Heart left ventricle (tissue), 16 donors: ENCODE results near the gene MT1M. TPM values are rescaled to one million over a fixed set of nuclear protein-coding genes. Genes with fewer than 3 reads are reported as not detected.

Source experiments
- ATAC-seq, 4 donors: fragments of 200-7000 bp; cut with Tn5 transposase; one replicate each; pipeline ENCODE4 v1.9.1; 2020 to 2022; ENCODE audit warnings: moderate library complexity in 4 of 4, mild to moderate bottlenecking in 3 of 4, moderate number of reproducible peaks in 1 of 4
- DNase-seq, 5 donors: peaks; one replicate each; pipeline ENCODE4 v3.0.0-alpha.2; 2020
- H3K27ac ChIP-seq, 12 donors: fragments of 200-600 bp; sonication (generic) in 4 of 12; one replicate each; pipeline versions ENCODE4 v1.5.0 to v1.8.0; 2016 to 2022; ENCODE audit warnings: mild to moderate bottlenecking in 2 of 12
- H3K27me3 ChIP-seq, 9 donors: fragments of 200-600 bp; sonication (generic) in 2 of 9; one replicate each; pipeline versions ENCODE4 v1.5.1 to v1.8.0; 2016 to 2022; ENCODE audit warnings: mild to moderate bottlenecking in 3 of 9
- H3K36me3 ChIP-seq, 9 donors: fragments of 200-600 bp; sonication (generic) in 2 of 9; one replicate each; pipeline versions ENCODE4 v1.5.0 to v1.8.0; 2018 to 2022; ENCODE audit warnings: mild to moderate bottlenecking in 2 of 9
- H3K4me1 ChIP-seq, 12 donors: fragments of 200-600 bp; sonication (generic) in 4 of 12; one replicate each; pipeline versions ENCODE4 v1.5.0 to v1.8.0; 2016 to 2022; ENCODE audit warnings: mild to moderate bottlenecking in 3 of 12
- H3K4me3 ChIP-seq, 12 donors: fragments of 200-600 bp; sonication (generic) in 4 of 12; one replicate each; pipeline versions ENCODE4 v1.5.0 to v1.8.0; 2017 to 2022; ENCODE audit warnings: mild to moderate bottlenecking in 9 of 12, moderate library complexity in 4 of 12
- H3K9me3 ChIP-seq, 12 donors: fragments of 200-600 bp; sonication (generic) in 4 of 12; one replicate each; pipeline versions ENCODE4 v1.5.0 to v1.8.0; 2016 to 2022; ENCODE audit warnings: mild to moderate bottlenecking in 1 of 12
- CTCF ChIP-seq, 12 donors: fragments of 200-600 bp; sonication (generic) in 4 of 12; IDR thresholded peaks; one replicate each; pipeline versions ENCODE4 v1.5.0 to v1.8.0; 2018 to 2022; ENCODE audit warnings: antibody characterized with exemption in 12 of 12, mild to moderate bottlenecking in 5 of 12
- POLR2A ChIP-seq, 2 donors: fragments of 450-650 bp; IDR thresholded peaks; one replicate each; pipeline ENCODE4 v1.6.1; 2017; ENCODE audit warnings: antibody characterized with exemption in 2 of 2, mild to moderate bottlenecking in 2 of 2, moderate library complexity in 2 of 2
- WGBS, 4 donors: extraction: QIAGEN DNeasy Blood & Tissue Kit in 2 of 4; methylation state at CpG; one replicate each; pipeline versions ENCODE4 v1.1.5 to v1.1.7; 2013 to 2018; 5-methylcytosine and 5-hydroxymethylcytosine counted together
- intact Hi-C, 10 donors: fragments of 100-400 bp; cut with DNase I; formaldehyde crosslinking; loops; one replicate each; pipeline versions ENCODE4 v1.11.1 to v1.14.2; 2022
- polyA plus RNA-seq, 2 donors: library from polyadenylated mRNA; stranded (reverse); fragments of 200-250 nt; gene quantifications; one replicate each; pipeline ENCODE4 v1.2.3, GENCODE V29; 2013
- total RNA-seq, 9 donors: library from RNA; depleted of rRNA in 2 of 9; stranded (reverse); fragments of >200 nt in 2 of 9; fragmentation: NEBNext Ultra II Directional in 3 of 9; extraction: Animal tissue kit (Norgen Biotek cat#: 25700) in 3 of 9; gene quantifications; one replicate each; pipeline versions ENCODE4 v1.1.0 to v1.2.4, GENCODE V29; 2016 to 2023
- donor health status: ischemic (EF 13 %, LVEDD 7.1; RV severe dilation, severe dysfunction).
- donor health status: healthy with polysubstance abuse.
- donor health status: DM: no; HTN: yes; CAD: no.
- donor health status: DM: no; HTN: no; CAD: no.
- donor health status: ischemic (EF 25% LVEDD 6.9; RV normal size, moderate dysfunction).
- donor health status: ischemic (EF 25% LVEDD 5.7; RV mildly dilated, moderate dysfunction).
- donor health status: healthy.
- donor health status: DM: yes; HTN: yes; CAD: no.
- donor health status: ischemic (EF 35%, LVEDD 5.7; RV mildly dilated, moderate dysfunction).
- donor health status: nonischemic (EF 11% LVEDD 7.7; RV severe dilation, severe dysfunction).
- donor health status: DM: yes; HTN: yes; CAD: no.
- donor health status: PGD.
- donor health status: ischemic (EF 29% LVEDD 5.4; RV normal size, mild dysfunction).
- donor health status: nonischemic (EF 23%, LVEDD 6.1; RV moderate dilation, normal function).

Gene MT1M
- total and polyA plus RNA-seq, 11 donors: 0.61 to 16.2 (median 7.4) TPM

GRCh38 chr16:56608043-56608875 lies 24.2 kb upstream of the MT1M start, which contains the start of gene MT2A:
Gene MT2A (plus strand): TSS chr16:56608584. CDS start chr16:56608656, 72 bp downstream.
- Histone ChIP-seq H3K4me1 (peaks cover 9 to 70% (median 57%) of the 10 kb centered on the region in 12 donors), H3K27ac (peak within 1 kb of the TSS; percentile 86 to 99 (median 96)), H3K9me3 (no peaks in the 10 kb centered on the region), H3K27me3 (no peaks in the 10 kb centered on the region), H3K4me3 (peak within 1 kb of the TSS; percentile 58 to 87 (median 71)), H3K36me3 (no peaks in the 10 kb centered on the region)
- intact Hi-C loops: loop anchor here (1.0 to 10.0 kb wide), 10 partner anchors 17 to 177 kb away; partner anchors contain the start of genes MT1X (in 8 of the 10), MT1E (in 2 of the 10) and MT1A (in 1 of the 10)
- TF ChIP-seq CTCF (IDR thresholded peaks at IDR 0.05) (no peak), POLR2A (IDR thresholded peaks at IDR 0.05) (peak; percentile 67 to 91)
- ATAC-seq: peak; percentile 63 to 89 (median 84)
- WGBS, 4 donors: 4 to 15% (median 7%) methylated on average over 20 to 62 of the region's 62 CpGs
- peak; percentile 93 to 98 (median 96) for DNase-seq

GRCh38 chr16:56608876-56609462 lies 23.5 kb upstream of the MT1M start:
- ATAC-seq (no peak), DNase-seq (peak in 1 of 5 donors; percentile 36)
- 2 to 3% (median 2%) methylated on average over 19 to 21 of the region's 21 CpGs for WGBS, 4 donors
- Histone ChIP-seq H3K4me1 (peaks cover 9 to 67% (median 57%) of the 10 kb centered on the region in 12 donors), H3K9me3 (no peaks in the 10 kb centered on the region), H3K4me3 (peak overlapping the region; percentile 58 to 87 (median 71)), H3K27me3 (no peaks in the 10 kb centered on the region), H3K36me3 (no peaks in the 10 kb centered on the region), H3K27ac (peak overlapping the region; percentile 86 to 99 (median 96))
- intact Hi-C loops: loop anchor here (1.0 to 10.0 kb wide), 11 partner anchors 16 to 176 kb away; partner anchors contain the start of genes MT1X (in 8 of the 10), MT1E (in 3 of the 10) and MT1A (in 1 of the 10)
- no peak for TF ChIP-seq POLR2A (IDR thresholded peaks at IDR 0.05)
- TF ChIP-seq CTCF (IDR thresholded peaks at IDR 0.05): peak in 3 of 12 donors; percentile 16 to 38 (median 30)

GRCh38 chr16:56609463-56609921 lies 23.0 kb upstream of the MT1M start:
- Histone ChIP-seq H3K36me3 (no peaks in the 10 kb centered on the region), H3K9me3 (no peaks in the 10 kb centered on the region), H3K27me3 (no peaks in the 10 kb centered on the region), H3K4me3 (peak overlapping the region; percentile 58 to 87 (median 71)), H3K27ac (peak overlapping the region; percentile 86 to 99 (median 96)), H3K4me1 (peaks cover 9 to 67% (median 57%) of the 10 kb centered on the region in 12 donors)
- DNase-seq (peak in 4 of 5 donors; percentile 77 to 83 (median 78)), ATAC-seq (peak in 2 of 4 donors; percentile 6 to 14)
- intact Hi-C loops: loop anchor here (1.0 to 10.0 kb wide), 10 partner anchors 15 to 175 kb away; partner anchors contain the start of genes MT1X (in 7 of the 10), MT1E (in 3 of the 10) and MT1A (in 1 of the 10)
- TF ChIP-seq CTCF (IDR thresholded peaks at IDR 0.05): peak in 1 of 12 donors; percentile 3
- no peak for TF ChIP-seq POLR2A (IDR thresholded peaks at IDR 0.05)
- WGBS, 4 donors: 2 to 6% (median 3%) methylated on average over 6 of the region's 6 CpGs
